OCI-LY7 (cell line): ENCODE data around the gene NRSN2. TPM values are rescaled to one million over a fixed set of nuclear protein-coding genes. Genes with fewer than 3 reads are reported as not detected.
"Not testable (repeated sequence)": the region's sequence is repeated elsewhere in the genome, so short reads cannot be mapped to it uniquely, and the experiment has no call there.

Experiments
- BruUV-seq: library from RNA; stranded (reverse); fragments of 400-500 nt; replicated peaks from 2 replicates; lab custom pipeline; 2021; lab: Mats Ljungman, UMichigan
- CTCF ChIA-PET: fragments of 300-600 bp; sonication (Branson Sonifier 250); formaldehyde crosslinking; loops from one replicate; lab custom pipeline; 2022; ENCODE audit warnings: antibody characterized with exemption; ENCODE audit not compliant: unreplicated experiment; lab: Charles Lee
- POLR2A ChIA-PET: fragments of 300-600 bp; sonication (Branson Sonifier 250); formaldehyde crosslinking; loops from one replicate; lab custom pipeline; 2022; ENCODE audit warnings: antibody characterized with exemption; lab: Charles Lee
- DNase-seq: peaks from one replicate; pipeline ENCODE4 v3.0.0-alpha.2; 2015; ENCODE audit warnings: low spot score
- H2AFZ ChIP-seq: fragments of 200-600 bp; sonication (generic), shearing (Covaris generic); 2 replicates; pipeline ENCODE4 v1.6.1; 2014; ENCODE audit warnings: mild to moderate bottlenecking, antibody characterized with exemption, low read length, moderate library complexity
- H3K27ac ChIP-seq: fragments of 200-600 bp; sonication (generic); 2 replicates; pipeline ENCODE4 v1.5.1; 2014; ENCODE audit warnings: mixed run types, low read depth, mild to moderate bottlenecking, moderate library complexity, low read length, inconsistent platforms; ENCODE audit not compliant: poor library complexity, severe bottlenecking
- H3K36me3 ChIP-seq: fragments of 200-600 bp; sonication (generic); 2 replicates; pipeline ENCODE4 v1.6.1; 2014; ENCODE audit warnings: mild to moderate bottlenecking, antibody characterized with exemption, low read length, moderate library complexity, mixed read lengths; ENCODE audit not compliant: insufficient read depth
- H3K4me1 ChIP-seq: fragments of 200-600 bp; sonication (generic); 2 replicates; pipeline ENCODE4 v1.5.1; 2014; ENCODE audit warnings: mild to moderate bottlenecking, low read length; ENCODE audit not compliant: insufficient read depth, poor library complexity, severe bottlenecking
- H3K4me2 ChIP-seq: fragments of 200-600 bp; sonication (generic); 2 replicates; pipeline ENCODE4 v1.6.1; 2014; ENCODE audit warnings: mild to moderate bottlenecking, low read length
- H3K4me3 ChIP-seq: fragments of 200-600 bp; sonication (generic); 2 replicates; pipeline ENCODE4 v1.5.1; 2014; ENCODE audit warnings: mild to moderate bottlenecking, low read depth, low read length; ENCODE audit not compliant: poor library complexity, severe bottlenecking
- H3K79me2 ChIP-seq: fragments of 200-600 bp; sonication (generic); 2 replicates; pipeline ENCODE4 v1.6.1; 2016; ENCODE audit warnings: low read depth, mild to moderate bottlenecking, low read length, moderate library complexity, mixed read lengths; ENCODE audit not compliant: insufficient read depth
- H3K9me2 ChIP-seq: fragments of 200-600 bp; sonication (generic); 2 replicates; pipeline ENCODE4 v1.6.1; 2016; ENCODE audit warnings: mild to moderate bottlenecking, low read length, mixed read lengths; ENCODE audit not compliant: insufficient read depth
- H3K9me3 ChIP-seq: fragments of 200-600 bp; sonication (generic); 2 replicates; pipeline ENCODE4 v1.6.1; 2014; ENCODE audit warnings: mild to moderate bottlenecking, mixed run types, low read length, mixed read lengths
- H4K20me1 ChIP-seq: fragments of 200-600 bp; sonication (generic); 2 replicates; pipeline ENCODE4 v1.6.1; 2014; ENCODE audit warnings: mild to moderate bottlenecking, antibody characterized with exemption, low read length, moderate library complexity, mixed read lengths; ENCODE audit not compliant: insufficient read depth
- EZH2phosphoT487 ChIP-seq: fragments of 200-600 bp; sonication (generic); IDR thresholded peaks from 2 replicates; pipeline ENCODE4 v1.6.1; 2018; ENCODE audit warnings: low read depth, borderline replicate concordance, mild to moderate bottlenecking, mixed run types, antibody characterized with exemption, low read length, moderate library complexity, mixed read lengths
- intact Hi-C: fragments of 100-400 bp; cut with micrococcal nuclease; formaldehyde crosslinking; loops from one replicate; pipeline ENCODE4 v1.10.0; 2022; ENCODE audit not compliant: unreplicated experiment
- total RNA-seq, 2 experiments: library from RNA; depleted of rRNA in 1 of 2; stranded (reverse); fragments of >200 nt in 1 of 2; shearing (Covaris generic) in 1 of 2; gene quantifications; 2 replicates each; pipeline ENCODE4 v1.2.3, GENCODE V29; 2014 to 2022
- TF ChIP-seq, protein P1 (sequence below): fragments of 200-600 bp; sonication (generic); conservative IDR thresholded peaks from 2 replicates; pipeline ENCODE4 v1.5.1; 2014; ENCODE audit warnings: mild to moderate bottlenecking, antibody characterized with exemption, low read length, moderate library complexity, mixed read lengths

NRSN2 gene
- total RNA-seq, 2 experiments from 2014 or later = 0.32 to 0.86 TPM

DNA sequence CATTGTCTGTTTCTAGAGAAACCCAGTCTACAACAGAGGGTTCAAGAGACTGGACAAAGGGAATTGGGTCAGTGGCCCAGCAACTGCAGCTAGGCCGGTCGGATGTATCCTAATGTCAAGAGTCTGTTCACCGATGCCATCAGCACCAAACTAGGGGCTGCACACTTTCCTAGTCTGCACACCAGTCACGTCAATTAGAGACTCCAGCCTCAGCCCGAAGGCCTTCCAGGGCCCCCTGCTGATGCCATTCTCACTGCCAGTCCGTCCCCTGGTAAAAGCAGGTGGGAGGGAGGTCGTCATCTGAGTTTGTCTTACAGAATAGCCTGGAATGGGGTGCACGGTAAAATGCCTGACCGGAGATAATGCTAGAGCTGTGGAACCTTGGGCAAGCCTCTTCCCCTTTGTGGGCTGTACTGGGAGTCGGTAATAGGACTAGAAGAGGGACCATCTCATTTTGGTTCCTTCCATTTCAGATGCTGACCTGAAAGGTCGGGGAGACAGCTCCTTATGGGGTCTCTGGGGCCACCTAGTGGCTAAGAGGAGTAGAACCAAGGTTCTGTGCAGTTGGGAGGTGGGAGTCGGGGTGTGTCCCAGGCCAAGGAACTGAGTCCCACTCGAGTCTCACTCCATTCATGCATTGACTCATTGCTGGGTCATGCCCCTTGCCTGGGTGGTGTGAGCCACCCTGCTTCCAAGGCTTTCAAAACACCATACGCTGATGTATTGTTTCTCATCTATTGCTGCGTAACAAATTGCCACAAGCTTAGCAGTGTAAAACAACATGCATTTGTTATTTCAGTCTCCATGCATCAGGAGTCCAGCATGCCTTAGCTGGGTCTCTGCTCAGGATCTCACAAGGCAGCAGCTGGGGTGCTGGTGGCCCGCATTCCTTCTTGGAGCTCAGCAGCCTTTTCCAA, 16.4 kb upstream of the NRSN2 start:
- Histone ChIP-seq H3K9me2 (no peaks in the 10 kb centered on the region), H2AFZ (no peak overlapping the region), H4K20me1 (peaks cover 19% of the 10 kb centered on the region; the same call in 1 of the 2 replicates), H3K4me3 (no peak overlapping the region), H3K27ac (no peak overlapping the region), H3K79me2 (peaks cover 35% of the 10 kb centered on the region), H3K36me3 (peaks cover 36% of the 10 kb centered on the region), H3K4me1 (peaks cover 24% of the 10 kb centered on the region), H3K9me3 (no peaks in the 10 kb centered on the region), H3K4me2 (peak overlapping the region; percentile 91)
- peak; percentile 86 for DNase-seq
- ChIA-PET POLR2A (no interaction called here), CTCF (interaction anchor here (0.6 to 1.1 kb wide), 4 partner anchors 14 to 136 kb away, joined by 3 to 4 read pairs (median 3); no protein-coding TSS in a partner anchor)
- TF ChIP-seq, protein P1, sequence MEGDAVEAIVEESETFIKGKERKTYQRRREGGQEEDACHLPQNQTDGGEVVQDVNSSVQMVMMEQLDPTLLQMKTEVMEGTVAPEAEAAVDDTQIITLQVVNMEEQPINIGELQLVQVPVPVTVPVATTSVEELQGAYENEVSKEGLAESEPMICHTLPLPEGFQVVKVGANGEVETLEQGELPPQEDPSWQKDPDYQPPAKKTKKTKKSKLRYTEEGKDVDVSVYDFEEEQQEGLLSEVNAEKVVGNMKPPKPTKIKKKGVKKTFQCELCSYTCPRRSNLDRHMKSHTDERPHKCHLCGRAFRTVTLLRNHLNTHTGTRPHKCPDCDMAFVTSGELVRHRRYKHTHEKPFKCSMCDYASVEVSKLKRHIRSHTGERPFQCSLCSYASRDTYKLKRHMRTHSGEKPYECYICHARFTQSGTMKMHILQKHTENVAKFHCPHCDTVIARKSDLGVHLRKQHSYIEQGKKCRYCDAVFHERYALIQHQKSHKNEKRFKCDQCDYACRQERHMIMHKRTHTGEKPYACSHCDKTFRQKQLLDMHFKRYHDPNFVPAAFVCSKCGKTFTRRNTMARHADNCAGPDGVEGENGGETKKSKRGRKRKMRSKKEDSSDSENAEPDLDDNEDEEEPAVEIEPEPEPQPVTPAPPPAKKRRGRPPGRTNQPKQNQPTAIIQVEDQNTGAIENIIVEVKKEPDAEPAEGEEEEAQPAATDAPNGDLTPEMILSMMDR = peak; percentile 96
- TF ChIP-seq EZH2phosphoT487 = no peak
- no TSS peak for BruUV-seq
- intact Hi-C loops = loop anchor here (1.0 to 2.0 kb wide), 2 partner anchors 64 to 121 kb away; no protein-coding TSS in a partner anchor

DNA sequence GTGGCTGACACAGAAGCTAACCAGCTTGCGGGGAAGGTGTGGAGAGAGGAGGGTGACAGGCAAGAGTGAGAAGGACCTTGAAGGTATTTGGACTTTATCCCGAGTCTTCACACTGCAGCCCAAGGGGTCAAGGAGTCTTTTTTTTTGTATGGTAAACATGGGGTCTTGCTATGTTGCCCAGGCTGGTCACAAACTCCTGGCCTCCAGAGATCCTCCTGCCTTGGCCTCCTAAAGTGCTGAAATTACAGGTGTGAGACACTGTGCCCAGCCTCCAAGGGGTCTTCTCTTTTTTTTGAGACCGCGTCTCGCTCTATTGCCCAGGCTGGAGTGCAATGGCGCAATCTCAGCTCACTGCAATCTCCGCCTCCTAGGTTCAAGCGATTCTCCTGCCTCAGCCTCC, 12.3 kb upstream of the NRSN2 start:
- peaks cover 14% of the 10 kb centered on the region; the same call in 1 of the 2 replicates for H3K36me3 ChIP-seq
- POLR2A ChIA-PET = interaction anchor here (0.6 kb wide), 1 partner anchor 201 kb away, joined by 3 read pairs; no protein-coding TSS in a partner anchor
- CTCF ChIA-PET = no interaction called here
- no peaks in the 10 kb centered on the region for H3K9me3 ChIP-seq
- H3K27ac ChIP-seq = no peak overlapping the region
- H3K9me2 ChIP-seq = no peaks in the 10 kb centered on the region
- BruUV-seq = no TSS peak
- no peak overlapping the region for H3K4me3 ChIP-seq
- no peak overlapping the region for H2AFZ ChIP-seq
- peaks cover 6% of the 10 kb centered on the region; the same call in 1 of the 2 replicates for H4K20me1 ChIP-seq
- TF ChIP-seq, protein P1 = no peak
- no peak for TF ChIP-seq EZH2phosphoT487
- intact Hi-C loops = no loop called here
- H3K79me2 ChIP-seq = peaks cover 5% of the 10 kb centered on the region; the same call in 1 of the 2 replicates
- peaks cover 9% of the 10 kb centered on the region for H3K4me1 ChIP-seq
- H3K4me2 ChIP-seq = no peak overlapping the region
- DNase-seq = no peak

DNA sequence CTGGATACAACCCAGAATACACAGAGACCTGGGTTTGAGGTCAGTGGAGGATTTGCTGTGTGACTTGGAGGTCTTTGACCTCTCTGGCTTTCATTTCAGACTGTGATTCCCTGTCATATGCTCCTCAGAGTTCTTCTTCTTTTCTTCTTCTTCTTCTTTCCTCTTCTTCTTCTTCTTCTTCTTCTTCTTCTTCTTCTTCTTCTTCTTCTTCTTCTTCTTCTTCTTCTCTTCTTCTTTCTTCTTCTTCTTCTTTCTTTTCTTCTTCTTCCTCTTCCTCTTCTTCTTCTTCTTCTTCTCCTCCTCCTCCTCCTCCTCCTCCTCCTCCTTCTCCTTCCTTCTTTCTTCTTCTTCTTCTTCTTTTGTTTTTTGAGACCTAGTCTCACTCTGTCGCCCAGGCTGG, 10.9 kb upstream of the NRSN2 start:
- POLR2A ChIA-PET = not testable (repeated sequence)

More for the DNA sequence above, 10.9 kb upstream of the NRSN2 start:
- H3K36me3 ChIP-seq, H3K9me2 ChIP-seq, H3K4me3 ChIP-seq, DNase-seq, intact Hi-C loops, CTCF ChIA-PET, H3K4me1 ChIP-seq, H2AFZ ChIP-seq, H3K27ac ChIP-seq, H3K4me2 ChIP-seq, BruUV-seq, H4K20me1 ChIP-seq, H3K79me2 ChIP-seq, H3K9me3 ChIP-seq: not testable (repeated sequence)
